Cerebellar nuclear complex (tissue), 1 donor: ENCODE results near the gene KRR1.
"Not testable (repeated sequence)": the region's sequence is repeated elsewhere in the genome, so short reads cannot be mapped to it uniquely, and the experiment has no call there.

Experiments
- DNase-seq, 2 experiments: peaks; one replicate each; lab custom pipeline; 2025; lab: John Stamatoyannopoulos, UW

The KRR1 gene

GRCh38 chr12:75525263-75525662 is 13.9 kb upstream of the KRR1 start:
- DNase-seq: no peak

DNA sequence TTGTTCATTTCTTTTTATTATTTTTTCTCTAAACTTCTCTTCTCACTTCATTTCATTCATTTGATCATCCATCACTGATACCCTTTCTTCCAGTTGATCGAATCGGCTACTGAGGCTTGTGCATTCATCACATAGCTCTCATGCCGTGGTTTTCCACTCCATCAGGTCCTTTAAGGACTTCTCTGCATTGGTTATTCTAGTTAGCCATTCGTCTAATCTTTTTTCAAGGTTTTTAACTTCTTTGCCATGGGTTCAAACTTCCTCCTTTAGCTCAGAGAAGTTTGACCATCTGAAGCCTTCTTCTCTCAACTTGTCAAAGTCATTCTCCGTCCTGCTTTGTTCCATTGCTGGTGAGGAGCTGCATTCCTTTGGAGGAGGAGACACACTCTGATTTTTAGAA is 10.7 kb upstream of the KRR1 start:
- DNase-seq: not testable (repeated sequence)

DNA sequence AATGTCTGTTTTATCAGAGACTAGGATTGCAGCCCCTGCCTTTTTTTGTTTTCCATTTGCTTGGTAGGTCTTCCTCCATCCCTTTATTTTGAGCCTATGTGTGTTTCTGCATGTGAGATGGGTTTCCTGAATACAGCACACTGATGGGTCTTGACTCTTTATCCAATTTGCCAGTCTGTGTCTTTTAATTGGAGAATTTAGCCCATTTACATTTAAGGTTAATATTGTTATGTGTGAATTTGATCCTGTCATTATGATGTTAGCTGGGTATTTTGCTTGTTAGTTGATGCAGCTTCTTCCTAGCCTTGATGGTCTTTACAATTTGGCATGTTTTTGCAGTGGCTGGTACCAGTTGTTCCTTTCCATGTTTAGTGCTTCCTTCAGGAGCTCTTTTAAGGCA is 9.8 kb upstream of the KRR1 start:
- DNase-seq: not testable (repeated sequence)

- DNase-seq: no peak
Observed at GRCh38 chr12:75509621-75510020, 1.8 kb downstream of the KRR1 start.

- DNase-seq: no peak
Observed at GRCh38 chr12:75508159-75508558, 3.2 kb downstream of the KRR1 start.

- DNase-seq: no peak
Observed at GRCh38 chr12:75507086-75507485, 4.3 kb downstream of the KRR1 start.

DNA sequence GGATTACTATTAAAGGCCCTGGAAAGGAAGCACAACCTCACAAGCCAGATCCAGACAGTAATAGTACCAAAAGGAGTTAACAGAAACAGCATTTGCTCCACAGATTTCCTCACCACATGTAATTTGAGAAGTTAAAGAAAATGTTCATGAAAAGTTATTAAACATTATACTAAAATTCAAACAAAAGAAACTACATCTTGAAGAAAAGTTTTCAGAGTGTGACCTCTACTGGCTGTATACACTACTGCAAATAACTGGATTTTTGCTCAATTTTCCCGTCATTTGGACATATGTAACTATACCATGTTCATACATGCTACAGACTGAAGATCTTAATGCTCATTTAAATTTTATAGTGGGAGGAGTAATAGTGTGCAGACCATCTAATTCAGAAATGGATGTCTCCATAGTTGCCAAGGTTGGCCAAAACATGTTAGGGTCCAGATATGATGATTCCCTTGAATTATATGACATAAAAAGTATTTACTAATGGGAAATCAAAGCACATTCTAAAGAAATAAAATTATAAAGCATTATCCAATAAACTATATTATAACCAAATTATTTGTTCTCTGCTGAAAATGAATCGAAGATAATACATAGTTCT is 5.6 kb downstream of the KRR1 start:
- no peak for DNase-seq

DNA sequence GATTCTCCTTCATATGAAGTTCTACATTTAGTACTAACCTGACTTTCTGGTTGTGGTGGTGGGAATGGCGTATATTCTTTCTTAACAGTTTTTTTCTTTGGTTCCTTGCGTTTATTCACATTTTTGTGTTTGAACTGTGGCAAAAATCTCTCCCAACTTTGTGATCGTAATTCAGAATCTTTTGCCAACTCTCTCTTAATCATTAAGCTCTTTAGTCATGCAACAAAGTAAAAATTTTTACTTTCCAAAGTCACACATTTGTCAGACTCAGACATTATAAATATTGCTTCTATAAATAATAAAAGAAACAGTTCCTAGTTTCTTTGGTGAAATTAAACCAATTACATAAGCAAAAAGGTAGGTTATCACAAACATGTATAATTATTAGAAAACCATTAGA is 7.5 kb downstream of the KRR1 start:
- no peak for DNase-seq

- DNase-seq: no peak
Observed at GRCh38 chr12:75503459-75503858, 8.0 kb downstream of the KRR1 start.

DNA sequence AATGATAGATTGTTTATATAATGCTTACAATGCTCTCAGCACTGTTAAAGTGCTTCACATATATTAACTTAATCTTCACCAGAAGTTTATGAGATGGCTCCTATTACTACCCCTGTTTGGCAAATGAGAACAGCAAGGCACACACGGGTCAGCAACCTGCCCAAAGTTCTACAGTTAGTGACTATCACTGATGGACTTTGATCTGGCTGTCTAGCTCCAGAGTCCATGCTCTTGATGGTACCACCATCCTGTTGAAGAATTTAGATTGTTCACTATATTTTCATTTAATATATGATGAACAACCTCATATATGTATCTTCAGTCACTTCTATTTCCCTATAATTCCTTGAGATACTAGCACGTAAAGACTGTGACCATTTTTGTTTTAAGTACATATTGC is 20.2 kb downstream of the KRR1 start:
- DNase-seq: no peak

- no peak for DNase-seq
Observed at GRCh38 chr12:75489613-75490210, 21.7 kb downstream of the KRR1 start.

- no peak for DNase-seq
Observed at GRCh38 chr12:75489187-75489586, 22.2 kb downstream of the KRR1 start.

- DNase-seq: no peak
Observed at GRCh38 chr12:75488553-75488952, 22.9 kb downstream of the KRR1 start.

GRCh38 chr12:75487308-75487707 is 24.1 kb downstream of the KRR1 start:
- no peak for DNase-seq

DNA sequence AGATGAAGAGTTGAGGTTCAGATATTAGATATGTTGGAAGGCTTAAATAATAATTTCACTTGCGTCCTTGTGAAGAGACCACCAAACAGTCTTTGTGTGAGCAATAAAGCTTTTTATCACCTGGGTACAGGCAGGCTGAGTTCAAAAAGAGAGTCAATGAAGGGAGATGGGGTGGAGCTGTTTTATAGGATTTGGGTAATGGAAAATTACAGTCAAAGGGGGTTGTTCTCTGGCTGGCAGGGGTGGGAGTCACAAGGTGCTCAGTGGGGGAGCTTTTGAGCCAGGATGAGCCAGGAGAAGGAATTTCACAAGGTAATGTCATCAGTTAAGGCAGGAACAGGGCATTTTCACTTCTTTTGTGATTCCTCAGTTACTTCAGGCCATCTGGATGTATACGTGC is 27.0 kb downstream of the KRR1 start:
- not testable (repeated sequence) for DNase-seq

DNA sequence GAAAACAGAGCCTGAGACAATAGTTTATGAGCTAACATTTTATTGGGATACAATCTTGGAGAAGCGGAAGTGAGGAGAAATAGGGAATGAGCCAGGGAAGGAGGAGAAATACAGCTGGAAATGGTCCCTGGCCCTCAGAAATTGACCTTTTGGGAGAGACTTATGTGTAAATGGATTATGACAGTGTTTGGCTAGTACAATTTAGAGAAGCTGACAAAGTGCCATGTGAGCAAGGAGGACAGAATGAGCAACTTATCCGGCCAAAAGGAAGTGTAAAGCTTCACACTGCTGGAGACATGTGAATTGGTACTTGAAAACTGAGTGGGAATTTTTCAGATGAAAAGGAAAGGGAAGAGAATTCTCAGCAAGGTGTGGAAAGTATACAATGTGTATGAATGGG is 28.0 kb downstream of the KRR1 start:
- no peak for DNase-seq

DNA sequence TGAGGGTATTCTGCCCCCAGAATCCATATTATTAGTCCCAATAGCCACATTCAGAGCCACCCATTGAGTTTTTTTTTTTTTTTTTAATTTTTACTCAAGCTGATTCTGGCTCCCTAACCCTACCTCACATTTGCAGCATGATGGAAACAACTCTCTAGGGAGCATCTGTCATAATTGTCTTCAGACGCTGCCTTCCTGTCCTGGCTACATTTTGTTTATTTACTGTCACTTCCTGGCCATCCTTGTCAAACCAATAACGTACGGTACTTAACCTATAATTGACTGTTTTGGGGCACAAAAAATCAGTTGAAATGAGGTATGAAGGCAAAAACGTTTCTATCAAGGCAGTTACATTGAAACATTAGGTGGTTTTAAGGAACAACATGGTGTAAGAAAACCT is 28.8 kb downstream of the KRR1 start:
- no peak for DNase-seq

- no peak for DNase-seq
Observed at GRCh38 chr12:75481774-75482173, 29.6 kb downstream of the KRR1 start.

- DNase-seq: no peak
Observed at GRCh38 chr12:75481013-75481705, 30.2 kb downstream of the KRR1 start.

- DNase-seq: no peak
Observed at GRCh38 chr12:75480469-75480949, 30.9 kb downstream of the KRR1 start, which contains the start of gene GLIPR1. Gene GLIPR1 (plus strand): TSS chr12:75480755. CDS start chr12:75480881, 126 bp downstream.

DNA sequence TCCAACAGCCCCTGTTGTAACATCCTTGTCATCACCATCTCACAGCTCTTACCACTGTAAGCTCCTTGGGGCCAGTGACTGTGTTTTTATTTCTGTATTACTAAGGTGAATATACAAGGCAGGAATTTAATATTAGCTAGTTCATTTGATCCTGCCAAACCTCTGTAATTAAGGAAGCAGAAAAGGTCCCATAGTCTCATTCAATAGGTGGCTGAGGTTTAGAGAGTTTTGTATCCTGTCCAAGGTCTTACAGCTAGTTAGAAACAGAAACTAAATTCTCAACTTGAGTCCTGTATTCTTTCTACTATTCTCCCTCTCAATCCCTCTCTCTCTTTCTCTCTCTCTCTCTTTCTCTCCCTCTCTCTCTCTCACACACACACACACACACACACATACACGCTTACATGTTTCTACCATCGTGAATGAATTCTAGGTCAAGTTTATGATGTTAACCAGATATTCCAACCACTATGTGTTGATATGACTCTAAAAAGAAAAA is 31.4 kb downstream of the KRR1 start:
- no peak for DNase-seq

GRCh38 chr12:75478116-75478794 is 33.2 kb downstream of the KRR1 start:
- no peak for DNase-seq

GRCh38 chr12:75477137-75477536 is 34.3 kb downstream of the KRR1 start:
- no peak for DNase-seq
